Measurements from ENCODE around the gene C10orf105.

The C10orf105 gene

DNA sequence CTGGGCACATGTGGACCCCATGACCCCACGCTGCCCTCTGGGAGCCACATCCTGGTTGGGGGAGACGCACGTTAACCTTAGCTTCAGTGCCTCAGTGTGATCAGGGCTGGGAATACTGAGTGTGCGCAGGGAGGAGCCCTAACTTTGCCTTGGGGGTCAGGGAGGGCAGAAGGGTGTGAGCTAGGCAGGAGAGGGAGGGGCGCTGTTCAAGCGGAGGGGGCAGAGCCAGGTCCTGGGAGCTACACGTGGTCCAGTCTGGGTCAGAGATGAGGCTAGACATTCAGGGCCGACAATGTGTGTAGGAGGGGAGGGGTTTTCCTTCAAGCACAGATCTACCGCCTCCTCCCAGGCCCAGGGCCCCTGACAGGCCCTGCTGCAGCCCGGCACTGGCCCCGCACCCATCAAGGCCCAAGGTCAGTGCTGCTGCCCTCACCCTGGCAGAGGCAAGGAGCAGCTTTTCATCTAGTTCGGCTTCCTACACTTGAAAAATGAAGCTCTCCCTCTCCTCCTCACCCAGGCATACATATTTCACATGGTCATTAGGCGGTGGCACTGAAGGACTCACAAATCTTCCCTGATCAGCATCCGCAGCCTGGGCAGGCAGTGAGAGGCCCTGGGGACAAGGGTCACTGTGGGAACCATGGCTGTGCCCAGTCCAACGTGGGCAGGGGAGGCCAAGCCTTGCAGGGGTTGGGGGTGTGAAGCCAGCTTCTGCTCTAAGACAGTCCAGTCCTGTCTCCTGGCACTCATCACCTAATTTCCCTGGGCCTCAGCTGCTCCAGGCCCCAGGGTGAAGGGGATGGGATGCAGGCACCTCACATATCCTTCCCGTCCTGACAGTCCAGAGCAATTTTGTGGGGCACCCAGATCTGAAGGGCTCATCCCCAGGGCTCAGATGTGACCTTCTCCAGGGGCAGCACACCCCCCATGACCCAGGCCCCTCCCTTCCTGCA, 47.3 kb downstream of the C10orf105 start:
- Histone ChIP-seq H3K36me3 (ENCODE audit: low read depth) (no peaks in the 10 kb centered on the region), H3K27me3 (ENCODE audit: insufficient read depth, poor library complexity, severe bottlenecking) (no peaks in the 10 kb centered on the region), H3K4me1 (ENCODE audit: insufficient read depth, poor library complexity, severe bottlenecking) (no peaks in the 10 kb centered on the region), H3K4me3 (ENCODE audit: severe bottlenecking) (no peak overlapping the region), H3K27ac (ENCODE audit: poor library complexity, severe bottlenecking) (no peak overlapping the region), H3K9me3 (ENCODE audit: severe bottlenecking) (no peaks in the 10 kb centered on the region)
- ATAC-seq (ENCODE audit: low read depth) (no peak), DNase-seq (ENCODE audit: low spot score) (no peak)
- no peak for TF ChIP-seq CTCF (IDR thresholded peaks at IDR 0.05; ENCODE audit: poor library complexity, severe bottlenecking)

- H3K27ac ChIP-seq (ENCODE audit: poor library complexity, severe bottlenecking), result no peak overlapping the region
- H3K9me3 ChIP-seq (ENCODE audit: severe bottlenecking), result no peaks in the 10 kb centered on the region
- no peaks in the 10 kb centered on the region for H3K4me1 ChIP-seq (ENCODE audit: insufficient read depth, poor library complexity, severe bottlenecking)
- H3K4me3 ChIP-seq (ENCODE audit: severe bottlenecking), result no peak overlapping the region
- ATAC-seq (ENCODE audit: low read depth) (no peak), DNase-seq (ENCODE audit: low spot score) (no peak)
- H3K27me3 ChIP-seq (ENCODE audit: insufficient read depth, poor library complexity, severe bottlenecking), result no peaks in the 10 kb centered on the region
- TF ChIP-seq CTCF (IDR thresholded peaks at IDR 0.05; ENCODE audit: poor library complexity, severe bottlenecking), result no peak
- no peaks in the 10 kb centered on the region for H3K36me3 ChIP-seq (ENCODE audit: low read depth)
Measured at GRCh38 chr10:71667387-71667752, 52.2 kb downstream of the C10orf105 start.

DNA sequence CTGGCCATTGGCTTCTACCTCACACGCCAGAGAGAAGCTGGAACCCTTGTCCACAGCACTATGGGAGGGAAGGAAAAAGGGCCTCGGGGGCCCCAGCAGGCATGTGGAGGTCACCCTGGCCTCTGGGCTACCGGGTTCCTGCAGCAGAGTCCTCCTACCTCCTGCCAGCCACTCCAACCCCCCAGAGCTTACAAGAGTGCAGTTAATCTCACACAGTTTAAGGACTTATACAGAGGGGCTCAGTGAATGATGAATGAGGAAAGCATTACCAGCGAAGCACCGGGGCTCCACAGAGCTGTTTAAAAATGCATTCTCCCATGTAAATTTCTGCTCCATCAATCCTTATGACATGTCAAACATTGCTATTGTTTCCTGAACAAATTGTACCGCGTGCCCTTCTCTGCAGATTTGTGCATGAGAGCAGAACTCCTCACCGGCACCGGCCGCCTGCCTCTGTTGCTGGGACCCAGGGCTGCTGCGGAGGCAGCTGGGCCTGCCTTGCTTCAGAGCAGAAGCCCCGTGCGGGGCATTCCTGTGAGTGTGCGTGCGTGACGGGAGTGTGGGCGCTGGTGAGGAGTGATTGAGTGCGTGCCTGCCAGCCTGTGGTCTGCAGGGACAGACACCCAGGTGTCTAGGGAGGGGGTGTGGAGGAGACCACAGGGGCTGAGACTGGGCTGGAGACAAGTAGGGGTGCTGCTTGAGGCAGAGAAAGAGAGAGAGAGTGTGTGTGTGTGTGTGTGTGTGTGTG, 52.8 kb downstream of the C10orf105 start:
- H3K27ac ChIP-seq (ENCODE audit: poor library complexity, severe bottlenecking), result no peak overlapping the region
- H3K4me1 ChIP-seq (ENCODE audit: insufficient read depth, poor library complexity, severe bottlenecking), result no peaks in the 10 kb centered on the region
- H3K27me3 ChIP-seq (ENCODE audit: insufficient read depth, poor library complexity, severe bottlenecking), result no peaks in the 10 kb centered on the region
- no peaks in the 10 kb centered on the region for H3K9me3 ChIP-seq (ENCODE audit: severe bottlenecking)
- DNase-seq (ENCODE audit: low spot score) (no peak), ATAC-seq (ENCODE audit: low read depth) (no peak)
- TF ChIP-seq CTCF (IDR thresholded peaks at IDR 0.05; ENCODE audit: poor library complexity, severe bottlenecking), result no peak
- no peaks in the 10 kb centered on the region for H3K36me3 ChIP-seq (ENCODE audit: low read depth)
- H3K4me3 ChIP-seq (ENCODE audit: severe bottlenecking), result no peak overlapping the region

- Histone ChIP-seq H3K36me3 (ENCODE audit: low read depth) (no peaks in the 10 kb centered on the region), H3K27me3 (ENCODE audit: insufficient read depth, poor library complexity, severe bottlenecking) (no peaks in the 10 kb centered on the region), H3K27ac (ENCODE audit: poor library complexity, severe bottlenecking) (no peak overlapping the region), H3K4me1 (ENCODE audit: insufficient read depth, poor library complexity, severe bottlenecking) (no peaks in the 10 kb centered on the region), H3K4me3 (ENCODE audit: severe bottlenecking) (no peak overlapping the region), H3K9me3 (ENCODE audit: severe bottlenecking) (no peaks in the 10 kb centered on the region)
- TF ChIP-seq CTCF (IDR thresholded peaks at IDR 0.05; ENCODE audit: poor library complexity, severe bottlenecking), result no peak
- no peak for DNase-seq (ENCODE audit: low spot score)
- ATAC-seq (ENCODE audit: low read depth), result no peak
Measured at GRCh38 chr10:71665456-71665855, 54.1 kb downstream of the C10orf105 start.

All from RWPE2 (cell line).